HG02885 (cell line): Measurements from ENCODE around the gene COMT.

ENCODE experiments used
- ATAC-seq: cut with Tn5 transposase; IDR thresholded peaks from one replicate; pipeline ENCODE4 v1.9.1; 2021; ENCODE audit warnings: mild to moderate bottlenecking; ENCODE audit not compliant: unreplicated experiment, poor library complexity

COMT gene

DNA sequence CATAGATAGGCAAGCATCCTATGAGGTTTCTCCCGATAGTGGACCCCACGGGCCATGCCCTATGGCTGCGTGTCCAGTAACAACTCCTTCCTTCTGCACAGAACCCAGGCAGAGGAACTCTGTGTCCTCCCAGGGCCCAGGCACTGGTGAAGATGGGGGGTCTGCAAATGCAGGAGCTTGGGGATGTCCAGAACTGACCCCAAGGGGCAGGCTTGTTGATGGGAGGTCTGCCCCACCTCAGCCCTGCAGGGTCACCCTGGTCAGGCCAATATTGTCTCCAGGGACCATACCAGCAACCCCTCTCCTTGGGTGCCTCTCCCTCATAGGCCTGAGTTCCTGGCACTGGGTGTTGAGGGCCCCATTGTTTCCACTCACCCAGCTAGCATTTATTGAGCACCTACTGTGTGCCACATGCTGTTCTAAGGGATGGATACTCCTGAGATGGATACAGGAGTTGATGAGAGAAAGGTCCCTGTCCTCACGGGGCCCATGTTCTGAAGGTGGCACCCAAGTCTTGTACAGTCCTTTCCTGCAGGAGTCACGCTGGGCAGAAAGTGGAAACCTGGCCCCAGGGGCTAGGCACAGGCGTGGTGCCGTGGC lies 26.4 kb downstream of the COMT start:
- ATAC-seq = no peak

DNA sequence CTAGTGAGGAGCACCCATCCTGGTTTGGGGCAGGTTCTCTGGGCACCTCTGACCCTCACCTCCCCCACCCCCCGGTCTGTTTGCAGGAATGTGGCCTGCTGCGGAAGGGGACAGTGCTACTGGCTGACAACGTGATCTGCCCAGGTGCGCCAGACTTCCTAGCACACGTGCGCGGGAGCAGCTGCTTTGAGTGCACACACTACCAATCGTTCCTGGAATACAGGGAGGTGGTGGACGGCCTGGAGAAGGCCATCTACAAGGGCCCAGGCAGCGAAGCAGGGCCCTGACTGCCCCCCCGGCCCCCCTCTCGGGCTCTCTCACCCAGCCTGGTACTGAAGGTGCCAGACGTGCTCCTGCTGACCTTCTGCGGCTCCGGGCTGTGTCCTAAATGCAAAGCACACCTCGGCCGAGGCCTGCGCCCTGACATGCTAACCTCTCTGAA lies 26.9 kb downstream of the COMT start:
- ATAC-seq = no peak

DNA sequence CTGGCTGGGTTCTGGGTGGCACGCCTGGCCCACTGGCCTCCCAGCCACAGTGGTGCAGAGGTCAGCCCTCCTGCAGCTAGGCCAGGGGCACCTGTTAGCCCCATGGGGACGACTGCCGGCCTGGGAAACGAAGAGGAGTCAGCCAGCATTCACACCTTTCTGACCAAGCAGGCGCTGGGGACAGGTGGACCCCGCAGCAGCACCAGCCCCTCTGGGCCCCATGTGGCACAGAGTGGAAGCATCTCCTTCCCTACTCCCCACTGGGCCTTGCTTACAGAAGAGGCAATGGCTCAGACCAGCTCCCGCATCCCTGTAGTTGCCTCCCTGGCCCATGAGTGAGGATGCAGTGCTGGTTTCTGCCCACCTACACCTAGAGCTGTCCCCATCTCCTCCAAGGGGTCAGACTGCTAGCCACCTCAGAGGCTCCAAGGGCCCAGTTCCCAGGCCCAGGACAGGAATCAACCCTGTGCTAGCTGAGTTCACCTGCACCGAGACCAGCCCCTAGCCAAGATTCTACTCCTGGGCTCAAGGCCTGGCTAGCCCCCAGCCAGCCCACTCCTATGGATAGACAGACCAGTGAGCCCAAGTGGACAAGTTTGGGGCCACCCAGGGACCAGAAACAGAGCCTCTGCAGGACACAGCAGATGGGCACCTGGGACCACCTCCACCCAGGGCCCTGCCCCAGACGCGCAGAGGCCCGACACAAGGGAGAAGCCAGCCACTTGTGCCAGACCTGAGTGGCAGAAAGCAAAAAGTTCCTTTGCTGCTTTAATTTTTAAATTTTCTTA lies 27.8 kb downstream of the COMT start:
- ATAC-seq = no peak

DNA sequence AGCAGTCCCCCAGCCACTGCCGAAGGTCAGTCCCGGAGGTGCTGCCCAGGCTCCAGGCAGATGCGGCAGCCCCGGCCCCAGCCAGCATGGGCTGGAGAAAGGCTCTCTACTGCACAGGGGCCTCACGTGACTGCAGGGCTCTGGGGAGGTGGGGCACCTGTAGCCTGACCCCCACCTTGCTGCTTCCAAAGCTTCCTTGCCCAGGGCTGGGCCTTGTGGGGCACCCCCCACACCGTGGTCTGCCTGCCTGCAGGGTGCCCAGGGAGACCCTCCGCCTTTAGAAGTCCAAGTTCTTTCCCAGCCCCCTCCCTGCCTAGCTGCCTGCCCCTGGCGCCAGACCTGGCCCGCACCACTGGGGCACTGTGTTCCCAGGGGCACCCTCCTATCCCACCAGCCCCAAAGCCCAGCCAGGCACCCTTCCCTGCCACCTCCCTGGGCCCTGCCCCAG lies 28.5 kb downstream of the COMT start:
- no peak for ATAC-seq

DNA sequence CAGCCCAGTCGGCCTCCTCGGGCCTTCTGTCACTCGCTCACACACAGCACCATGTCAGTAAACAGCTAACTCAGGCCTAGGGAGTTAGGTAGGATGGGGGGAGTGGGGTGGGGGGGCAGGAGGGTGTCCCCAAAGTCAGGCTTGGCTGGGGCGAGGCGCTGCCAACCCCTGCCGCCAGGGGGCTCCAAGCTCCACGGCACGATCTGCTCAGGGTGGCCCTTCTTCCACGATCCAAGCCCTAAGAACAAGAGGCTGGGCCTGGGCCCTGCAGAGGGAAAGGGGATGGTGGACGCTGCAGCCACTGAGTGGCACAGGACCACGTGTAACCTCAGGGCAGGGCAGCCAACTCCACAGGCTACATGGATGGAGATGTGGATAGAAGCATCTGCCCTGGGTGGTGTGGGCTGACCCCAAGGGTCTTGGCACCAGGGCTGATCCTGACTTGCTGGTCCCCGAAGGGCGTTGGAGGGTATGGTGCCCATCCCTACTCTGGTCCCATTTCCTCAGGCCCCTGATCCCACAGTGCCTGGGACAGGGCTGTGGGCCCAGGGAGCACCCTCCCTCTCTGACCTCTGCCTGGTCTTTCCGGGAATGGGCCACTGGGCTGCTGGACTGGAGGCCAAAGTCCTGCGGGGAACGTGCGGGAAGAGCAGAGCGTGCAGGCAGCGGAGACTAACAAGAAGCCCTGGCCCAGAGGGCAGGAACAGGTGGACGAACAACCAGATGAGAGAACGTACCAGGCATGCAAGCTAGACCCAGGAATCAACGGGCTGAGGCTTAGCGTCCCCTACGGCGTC lies 29.1 kb downstream of the COMT start:
- ATAC-seq = peak; percentile 41

DNA sequence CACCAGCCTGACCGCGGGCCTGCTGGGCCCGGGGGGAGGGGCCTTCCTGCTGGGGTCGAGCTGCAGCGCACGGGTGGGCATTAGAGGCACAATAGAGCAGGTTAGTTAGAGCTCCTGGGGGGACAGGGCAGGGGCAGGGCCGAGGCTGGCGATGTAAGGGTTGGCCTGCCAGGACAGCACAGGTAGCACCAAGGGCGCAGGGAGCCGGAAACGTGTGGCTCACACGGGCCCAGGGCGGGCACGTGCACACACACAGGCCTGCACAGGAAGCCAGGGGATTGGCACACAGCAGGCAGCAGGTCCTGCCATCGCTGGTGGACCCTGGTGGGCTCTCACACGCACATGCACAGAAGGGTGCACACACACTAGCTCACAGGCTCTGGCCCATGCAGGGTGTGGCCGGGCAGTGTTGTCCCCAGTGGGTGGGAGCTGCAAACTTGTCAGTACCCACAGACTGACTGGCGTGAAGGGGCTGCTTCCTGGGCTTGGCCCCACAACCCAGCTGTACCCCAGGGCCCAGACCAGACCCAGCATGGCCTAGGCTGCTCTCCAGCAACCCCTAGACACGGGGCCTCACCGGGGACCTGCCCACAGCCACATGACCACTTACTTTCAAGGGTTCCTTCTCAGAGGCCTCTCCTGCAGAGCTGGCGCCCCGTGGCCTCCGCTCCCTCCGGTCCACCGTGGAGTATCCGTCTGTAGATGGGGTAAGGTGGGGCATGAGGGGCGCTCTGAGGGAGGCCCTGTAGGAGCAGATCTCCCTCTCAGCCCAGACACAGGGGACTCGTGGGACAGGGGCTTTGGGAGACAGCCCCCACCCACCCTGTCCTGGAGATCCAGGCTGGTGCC lies 29.9 kb downstream of the COMT start:
- no peak for ATAC-seq

DNA sequence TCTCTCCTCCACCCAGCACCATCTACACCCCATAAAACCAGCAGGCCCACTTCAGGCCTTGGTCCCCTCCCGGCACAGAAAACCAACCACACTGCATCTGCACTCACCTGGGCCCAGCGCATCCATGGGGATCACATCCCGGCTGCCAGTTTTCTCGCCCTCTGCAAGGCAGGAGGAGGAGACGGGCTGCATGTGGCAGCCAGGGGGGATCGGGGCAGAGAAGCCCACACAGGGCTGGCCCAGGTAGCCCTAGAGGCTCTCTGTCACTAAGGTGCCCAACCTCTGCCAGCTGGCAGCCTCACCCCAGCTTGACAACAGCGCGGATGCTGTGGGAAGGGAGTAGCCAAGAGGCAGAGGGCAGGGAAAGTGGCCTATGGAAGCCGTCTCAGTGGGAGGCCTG lies 30.7 kb downstream of the COMT start:
- ATAC-seq = no peak

DNA sequence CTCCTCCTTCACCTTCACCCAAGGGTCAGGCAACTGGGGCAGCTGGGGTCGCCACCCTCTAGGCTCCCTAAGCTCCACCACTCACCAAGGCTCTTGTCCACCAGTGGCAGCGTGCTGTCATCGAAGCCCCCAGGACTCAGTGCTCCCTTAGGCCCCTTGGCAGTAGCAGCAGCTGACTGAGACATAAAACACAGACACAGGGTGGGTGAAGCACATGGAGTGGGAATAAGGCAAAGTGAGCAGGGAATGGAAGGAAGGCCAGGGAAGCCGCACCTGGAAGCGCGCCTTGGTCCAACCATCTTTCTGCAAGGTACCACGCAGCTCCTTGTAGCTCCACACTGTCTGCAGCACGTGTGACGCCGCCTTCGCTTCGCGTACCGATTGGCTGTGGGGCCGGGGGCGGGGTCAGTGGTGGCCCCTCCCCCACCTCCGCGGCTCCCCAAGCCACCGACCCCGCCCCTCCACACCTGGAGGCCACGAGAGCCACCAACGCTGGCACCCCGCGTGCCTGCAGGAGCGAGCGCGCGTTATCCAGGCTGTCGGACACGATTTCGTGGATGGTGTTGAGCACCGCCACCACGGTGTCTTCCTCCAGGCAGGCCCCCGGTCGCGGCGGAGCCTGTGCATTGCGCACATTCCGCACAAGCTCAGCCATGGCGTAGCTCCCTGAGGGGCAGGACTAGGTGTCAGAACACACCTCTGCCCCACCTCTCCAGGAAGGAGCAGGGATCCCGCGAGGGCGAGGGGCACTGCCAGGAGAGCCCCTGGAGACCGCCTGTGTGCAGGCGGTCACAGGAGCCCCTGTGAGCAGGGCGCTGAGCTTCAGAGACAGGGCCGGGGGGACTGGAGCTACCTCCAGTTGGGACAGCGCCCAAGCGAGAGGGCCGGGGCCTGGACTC lies 31.3 kb downstream of the COMT start:
- ATAC-seq = no peak

DNA sequence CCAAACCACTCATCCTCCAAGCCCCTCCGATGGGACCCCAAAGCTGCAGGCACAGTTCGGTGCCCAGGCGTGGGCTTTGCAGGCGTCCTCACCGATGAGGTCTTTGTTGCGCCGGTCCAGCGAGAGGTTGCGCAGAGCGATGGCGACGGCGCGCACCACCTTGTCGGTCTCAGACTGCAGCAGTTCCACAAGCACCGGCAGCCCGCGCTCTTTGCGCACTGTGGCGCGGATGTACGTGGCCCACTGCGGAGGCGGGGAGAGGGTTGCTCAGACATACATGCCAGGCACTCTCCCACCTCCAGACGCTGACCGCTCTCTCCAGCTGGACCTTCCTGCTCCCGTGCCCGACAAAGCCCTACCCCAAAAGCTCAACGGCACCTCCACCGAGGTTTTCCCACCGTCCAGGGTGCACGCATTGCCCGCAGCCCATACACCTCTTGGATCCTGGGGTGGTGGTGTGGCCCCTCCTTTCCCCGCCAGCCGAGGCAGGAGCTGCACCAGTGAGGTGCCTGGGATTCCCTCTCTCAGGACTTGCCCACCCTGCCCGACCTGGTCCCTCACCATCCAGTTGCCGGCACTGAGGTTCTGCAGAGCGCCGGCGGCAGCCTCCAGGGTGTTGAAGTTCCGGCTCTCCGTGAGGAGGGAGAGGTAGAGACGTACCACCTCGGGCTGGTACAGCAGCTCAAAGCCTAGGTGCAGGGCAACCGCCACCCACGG lies 32.1 kb downstream of the COMT start:
- no peak for ATAC-seq

DNA sequence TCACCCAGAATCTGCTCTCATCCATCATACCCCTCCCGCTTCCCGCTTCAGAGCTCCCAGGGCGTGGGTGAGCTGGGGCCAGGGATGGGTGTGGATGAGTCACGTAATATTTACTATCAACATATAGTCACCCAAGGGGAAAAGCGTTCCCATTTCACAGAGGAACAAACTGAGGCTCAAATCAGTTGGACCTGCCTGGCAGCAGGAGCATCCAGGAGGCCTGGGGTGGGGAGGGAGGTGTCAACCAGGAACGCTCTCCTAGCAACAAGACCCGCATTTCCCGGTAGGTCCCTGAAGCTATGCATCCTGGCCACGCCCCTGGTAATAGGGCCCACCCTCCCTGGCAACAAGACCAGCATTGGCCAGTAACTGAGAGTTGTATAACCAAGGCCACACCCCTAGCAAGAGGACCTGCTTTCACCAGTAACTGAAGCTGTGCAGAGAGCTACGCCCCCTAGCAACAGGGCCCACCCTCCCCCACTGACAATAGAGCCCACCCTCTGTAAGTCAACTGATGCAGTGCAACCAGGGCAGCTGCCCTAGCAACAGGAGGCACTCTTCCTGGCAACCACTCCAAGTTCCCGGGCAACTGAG lies 32.8 kb downstream of the COMT start:
- ATAC-seq = no peak

DNA sequence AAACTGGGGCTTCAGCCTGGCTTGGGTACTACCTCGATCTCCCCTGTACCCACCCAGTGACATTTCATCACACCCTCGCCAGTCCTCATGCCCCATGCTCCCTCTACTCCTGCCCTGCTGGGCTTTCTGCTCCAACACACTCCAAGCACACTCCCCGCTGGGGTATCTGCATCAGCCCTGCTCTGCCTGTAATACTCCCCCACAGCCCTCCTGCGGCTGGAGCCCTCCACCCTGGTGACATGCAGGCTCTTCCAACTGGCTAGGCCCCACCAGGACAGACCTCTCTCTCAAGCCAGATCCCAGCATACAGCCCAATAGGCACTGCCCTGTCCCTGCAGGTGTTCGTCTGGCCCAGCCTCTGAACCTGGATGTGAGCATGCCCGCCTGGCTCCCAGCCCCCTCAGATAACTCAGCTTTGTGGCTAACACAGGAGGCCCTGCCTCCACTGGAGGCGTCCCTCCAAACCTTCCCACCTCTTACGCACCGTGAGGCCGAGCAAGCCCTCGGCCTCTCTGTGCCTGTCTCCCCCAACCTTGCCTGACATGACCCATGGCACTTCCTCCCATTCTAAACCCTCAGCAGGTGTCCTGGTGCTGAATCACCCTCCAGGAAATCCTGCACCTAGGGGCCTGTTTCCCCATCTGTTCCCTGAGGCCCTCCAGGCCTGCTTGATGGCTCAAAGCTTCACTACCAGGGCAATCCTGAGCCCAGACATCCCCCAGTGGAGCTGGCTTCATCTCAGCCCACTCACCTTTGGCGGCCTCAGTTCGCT lies 33.5 kb downstream of the COMT start:
- no peak for ATAC-seq

DNA sequence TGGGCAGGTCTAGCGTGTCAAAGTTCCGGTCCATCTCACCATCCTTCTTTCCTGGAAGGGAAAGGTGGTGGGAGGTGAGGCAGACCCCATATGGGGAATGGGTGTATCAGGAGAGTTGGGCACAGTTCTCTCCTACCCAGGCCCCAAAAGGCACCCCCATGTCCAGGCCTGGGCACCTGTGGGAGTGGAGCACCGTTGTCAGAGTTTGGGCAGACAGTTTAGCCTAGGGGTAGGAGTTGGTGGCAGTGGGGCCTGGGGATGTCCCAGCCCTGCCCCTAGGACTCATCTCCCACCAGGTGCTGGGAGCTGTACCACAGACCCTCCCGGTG lies 34.1 kb downstream of the COMT start:
- ATAC-seq = no peak

DNA sequence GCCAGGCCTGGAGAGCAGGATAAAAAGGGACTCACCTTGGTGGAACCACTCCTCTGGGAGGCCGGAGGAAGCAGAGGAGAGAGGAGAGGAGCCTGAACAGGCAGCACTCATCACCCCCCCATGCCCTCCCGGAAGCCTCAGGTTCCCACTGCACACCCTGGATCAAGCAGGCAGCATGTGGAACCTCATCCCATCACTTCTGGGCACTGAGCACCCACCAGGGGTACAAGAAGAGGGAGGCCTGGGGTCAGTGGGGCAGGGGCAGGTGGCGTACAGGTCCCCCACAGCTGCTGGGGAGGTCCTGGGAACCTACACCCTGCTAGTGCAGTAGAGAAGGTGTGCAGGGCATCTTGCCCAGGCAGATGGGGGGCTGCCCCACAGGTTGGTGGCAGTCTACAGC lies 35.1 kb downstream of the COMT start:
- no peak for ATAC-seq

DNA sequence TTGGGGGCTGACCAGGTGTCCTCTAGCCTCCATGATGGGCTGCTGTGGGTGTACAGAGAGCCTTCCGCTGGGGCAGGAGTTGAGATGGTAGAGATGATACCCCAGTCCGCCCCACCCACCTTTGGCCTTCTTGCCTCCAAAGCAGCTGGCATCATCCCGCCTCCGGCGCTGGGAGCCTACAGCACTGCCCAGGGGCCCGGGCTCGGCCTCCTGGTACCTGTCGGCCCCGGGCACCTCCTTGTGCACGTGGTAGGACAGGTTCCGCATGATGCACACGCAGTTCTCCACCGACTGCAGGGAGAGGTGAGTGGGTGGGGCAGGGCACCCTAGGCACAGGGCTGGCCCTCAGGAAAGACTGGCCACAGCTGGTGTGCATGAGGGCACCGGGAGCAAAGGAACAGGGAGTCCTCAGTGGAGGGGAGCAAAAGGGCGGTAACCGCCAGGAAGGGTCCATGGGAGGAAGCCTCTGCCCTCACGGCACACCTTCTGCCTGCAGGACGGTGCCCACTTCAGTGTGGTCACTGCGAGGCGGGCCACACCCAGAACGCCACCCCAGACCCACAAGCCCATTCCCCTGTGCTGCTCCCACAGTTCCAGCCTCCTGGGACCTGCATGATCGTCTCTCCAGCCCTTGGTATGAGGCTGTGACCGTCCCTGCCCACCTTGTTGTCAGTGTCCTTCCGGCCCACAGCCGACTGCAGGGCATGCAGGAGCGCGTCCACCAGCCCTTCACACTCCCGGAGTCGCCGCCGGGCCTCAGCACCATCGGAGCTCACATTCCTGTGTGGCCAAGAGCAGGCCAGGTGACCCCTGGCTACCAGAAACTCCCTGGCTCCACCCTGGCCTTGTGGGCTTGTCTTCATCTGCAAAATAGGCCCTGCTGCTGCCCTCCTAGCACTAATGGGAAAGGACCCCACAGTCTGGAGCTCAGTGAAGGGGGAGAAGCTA lies 36.0 kb downstream of the COMT start:
- no peak for ATAC-seq

DNA sequence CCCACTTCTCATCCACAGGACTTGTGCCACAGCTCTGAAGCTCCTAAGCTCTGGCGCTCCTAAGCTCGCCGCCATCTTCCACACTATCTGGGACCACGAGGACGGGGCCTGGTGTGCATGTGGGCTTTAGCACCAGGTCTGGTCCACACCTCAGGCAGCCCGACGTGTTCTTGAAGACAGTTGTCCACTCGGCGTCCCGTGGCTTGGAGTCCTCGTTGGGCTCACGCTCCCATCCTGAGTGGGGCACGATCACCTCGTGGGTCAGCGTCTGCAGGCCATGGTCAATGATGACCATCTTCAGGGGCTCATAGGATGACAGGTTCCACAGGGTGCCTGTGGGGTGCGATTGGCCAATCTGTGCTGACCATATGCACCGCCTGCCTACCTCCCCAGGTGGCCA lies 37.2 kb downstream of the COMT start:
- ATAC-seq = no peak

DNA sequence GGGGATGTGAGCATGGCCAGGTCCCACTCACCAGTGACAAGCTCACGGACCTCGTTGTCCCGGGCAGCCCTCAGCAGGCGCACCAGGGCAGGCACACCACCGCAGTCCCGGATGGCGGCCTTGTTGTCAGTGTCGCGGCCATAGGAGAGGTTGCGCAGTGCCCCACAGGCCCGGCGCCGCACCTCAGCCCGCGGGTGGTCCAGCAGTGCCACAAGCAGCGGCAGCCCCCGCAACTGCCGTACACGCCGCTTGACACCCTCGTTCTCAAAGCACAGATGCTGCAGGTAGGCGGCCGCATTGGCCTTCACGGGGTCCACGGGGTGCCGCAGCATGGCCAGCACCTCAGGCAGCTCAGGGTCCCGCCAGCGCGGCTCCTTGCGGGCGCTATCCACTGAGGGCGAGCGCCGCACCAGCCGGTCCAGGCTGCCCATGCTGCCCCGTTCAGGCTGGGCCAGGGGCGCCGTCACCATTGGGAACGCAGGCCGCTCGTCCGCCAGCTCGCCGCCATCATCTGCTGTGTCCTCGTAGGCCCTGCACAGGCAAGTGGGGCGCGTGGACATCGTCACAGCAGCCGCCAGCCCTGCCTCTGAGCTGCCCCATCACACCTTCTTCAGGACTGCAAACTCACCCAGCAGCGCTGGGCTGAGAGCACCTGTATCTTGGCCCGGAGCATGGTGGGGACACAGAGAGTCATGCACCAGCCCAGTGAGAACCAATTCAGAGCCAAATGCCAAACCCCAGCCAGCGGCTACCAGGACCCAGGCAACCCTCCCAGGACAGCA lies 38.3 kb downstream of the COMT start:
- ATAC-seq = no peak
